ENCODE measurements around the gene EEF1A1.
"Not testable (repeated sequence)": the region's sequence is repeated elsewhere in the genome, so short reads cannot be mapped to it uniquely, and the experiment has no call there.

The EEF1A1 gene

DNA sequence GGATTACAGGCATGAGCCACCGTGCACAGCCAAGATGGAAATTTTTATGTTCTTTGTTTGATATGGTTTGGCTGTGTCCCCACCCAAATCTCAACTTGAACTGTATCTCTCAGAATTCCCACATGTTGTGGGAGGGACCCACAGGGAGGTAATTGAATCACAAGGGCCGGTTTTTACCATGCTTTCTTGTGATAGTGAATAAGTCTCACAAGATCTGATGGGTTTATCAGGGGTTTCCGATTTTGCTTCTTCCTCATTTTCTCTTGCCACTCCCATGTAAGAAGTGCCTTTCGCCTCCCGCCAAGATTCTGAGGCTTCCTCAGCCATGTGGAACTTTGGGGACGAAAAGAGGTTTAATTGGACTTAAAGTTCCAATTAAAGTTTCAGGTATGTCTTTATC is 14.6 kb downstream of the EEF1A1 start:
- no peak for DNase-seq (ENCODE audit: low read depth in 2 of 2)

DNA sequence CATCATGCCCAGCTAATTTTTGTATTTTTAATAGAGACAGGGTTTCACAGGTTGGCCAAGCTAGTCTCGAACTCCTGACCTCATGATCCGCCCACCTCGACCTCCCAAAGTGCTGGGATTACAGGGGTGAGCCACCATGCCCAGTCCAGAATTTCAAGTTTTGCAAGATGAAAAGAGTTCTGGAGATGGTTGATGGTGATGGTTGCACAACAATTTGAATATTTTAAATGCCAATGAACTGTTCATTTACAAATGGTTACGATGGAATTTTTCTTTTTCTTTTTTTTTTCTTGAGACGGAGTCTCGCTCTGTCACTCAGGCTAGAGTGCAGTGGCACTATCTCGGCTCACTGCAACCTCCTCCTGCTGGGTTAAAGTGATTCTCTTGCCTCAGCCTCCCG is 15.1 kb downstream of the EEF1A1 start:
- DNase-seq (ENCODE audit: low read depth in 2 of 2) = not testable (repeated sequence)

DNA sequence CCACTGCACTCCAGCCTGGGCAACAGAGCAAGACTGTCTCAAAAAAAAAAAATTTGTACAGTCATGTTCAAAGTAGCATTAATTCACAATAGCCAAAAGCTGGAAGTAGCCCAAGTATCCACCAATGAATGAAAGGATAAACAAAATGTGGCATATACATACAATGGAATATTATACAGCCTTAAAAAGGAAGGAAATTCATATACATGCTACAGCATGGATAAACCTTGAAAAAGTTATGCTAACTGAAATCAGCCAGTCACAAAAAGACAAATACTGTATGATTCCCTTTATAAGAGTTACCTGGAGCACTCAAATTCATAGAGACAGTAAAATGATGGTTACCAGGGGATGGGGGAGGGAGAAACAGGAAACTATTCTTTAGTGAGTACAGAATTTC is 15.7 kb downstream of the EEF1A1 start:
- DNase-seq (ENCODE audit: low read depth in 2 of 2) = no peak

DNA sequence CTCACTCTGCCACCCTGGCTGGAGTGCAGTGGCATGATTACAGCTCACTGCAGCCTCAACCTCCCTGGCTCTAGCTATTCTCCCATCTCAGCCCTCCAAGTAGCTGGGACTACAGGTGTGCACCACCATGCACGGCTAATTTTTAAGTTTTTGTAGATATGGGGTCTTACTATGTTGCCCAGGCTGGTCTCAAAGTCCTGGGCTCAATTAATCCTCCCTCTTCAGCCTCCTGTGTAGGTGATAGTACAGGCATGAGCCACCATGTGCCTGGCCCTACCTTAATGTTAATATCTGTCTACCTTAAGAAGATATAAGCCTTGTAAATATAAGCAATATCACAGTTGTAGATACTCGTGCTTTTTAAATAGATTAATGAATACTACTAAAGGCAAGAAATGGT is 16.7 kb downstream of the EEF1A1 start:
- no peak for DNase-seq (ENCODE audit: low read depth in 2 of 2)

DNA sequence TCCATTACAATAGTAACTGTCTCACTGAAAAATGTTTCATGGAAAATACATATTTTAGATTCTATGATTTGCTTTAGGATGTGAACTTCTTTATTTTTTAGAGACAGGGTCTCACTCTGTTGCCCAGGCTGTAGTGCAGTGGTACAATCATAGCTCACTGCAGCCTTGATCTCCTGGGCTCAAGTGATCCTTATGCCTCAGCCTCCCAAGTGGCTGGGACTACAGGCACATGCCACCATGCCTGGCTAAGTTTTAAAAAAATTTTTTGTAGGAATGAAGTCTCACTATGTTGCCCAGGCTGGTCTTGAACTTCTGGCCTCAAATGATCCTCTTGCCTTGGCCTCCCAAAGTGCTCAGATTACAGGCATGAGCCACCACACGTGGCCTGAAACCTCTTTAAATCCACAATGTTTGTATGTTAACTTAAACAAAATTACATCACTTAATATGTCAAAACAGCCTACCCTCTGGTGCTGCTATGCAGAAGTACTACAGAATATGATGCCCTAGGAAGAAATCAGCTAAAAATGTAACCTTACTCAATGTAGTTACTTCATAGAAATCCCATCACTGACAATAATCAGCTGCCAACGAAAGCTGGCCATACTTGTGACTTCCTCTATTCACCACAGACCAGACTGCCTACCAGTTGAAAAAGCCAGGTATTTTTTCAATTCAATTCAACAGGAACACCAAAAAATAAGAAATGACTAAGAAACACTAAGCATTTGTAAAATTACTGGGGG is 17.6 kb downstream of the EEF1A1 start:
- no peak for DNase-seq (ENCODE audit: low read depth in 2 of 2)

DNA sequence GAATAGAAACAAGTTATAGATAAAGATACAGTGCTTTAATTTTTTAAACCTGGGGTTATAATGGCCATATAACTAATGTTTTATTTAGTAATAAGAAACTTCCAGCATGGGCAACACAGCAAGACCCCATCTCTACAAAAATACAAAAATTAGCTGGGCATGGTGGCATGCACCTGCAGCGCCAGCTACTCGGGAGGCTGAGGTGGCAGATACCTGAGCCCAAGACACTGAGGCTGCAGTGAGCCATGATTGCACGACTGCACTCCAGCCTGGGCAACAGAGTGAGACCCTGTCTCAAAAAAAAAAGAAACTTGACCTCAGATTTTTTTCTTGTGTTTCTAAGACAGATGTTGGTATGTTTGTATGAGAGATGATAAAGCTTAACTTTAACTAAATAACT is 22.9 kb downstream of the EEF1A1 start:
- DNase-seq (ENCODE audit: low read depth in 2 of 2) = no peak

DNA sequence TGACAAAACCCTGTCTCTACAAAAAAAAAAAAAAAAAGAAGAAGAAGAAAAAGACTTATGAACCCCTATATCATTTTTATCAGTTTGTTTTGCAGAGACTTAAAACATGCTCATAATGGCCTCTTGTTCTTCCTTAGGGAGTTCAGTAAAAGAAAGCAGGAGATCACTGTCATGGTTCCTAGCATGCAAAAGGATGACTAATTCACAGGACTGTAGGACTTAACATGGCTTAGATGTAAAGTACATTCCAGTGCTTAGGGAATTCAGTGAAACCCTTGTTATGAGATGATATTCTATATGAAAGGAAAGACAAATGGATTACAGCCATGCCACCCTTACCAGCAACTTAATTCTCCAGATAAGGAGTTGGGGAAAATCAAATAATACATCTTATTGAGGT is 29.5 kb downstream of the EEF1A1 start:
- no peak for DNase-seq (ENCODE audit: low read depth in 2 of 2)

DNA sequence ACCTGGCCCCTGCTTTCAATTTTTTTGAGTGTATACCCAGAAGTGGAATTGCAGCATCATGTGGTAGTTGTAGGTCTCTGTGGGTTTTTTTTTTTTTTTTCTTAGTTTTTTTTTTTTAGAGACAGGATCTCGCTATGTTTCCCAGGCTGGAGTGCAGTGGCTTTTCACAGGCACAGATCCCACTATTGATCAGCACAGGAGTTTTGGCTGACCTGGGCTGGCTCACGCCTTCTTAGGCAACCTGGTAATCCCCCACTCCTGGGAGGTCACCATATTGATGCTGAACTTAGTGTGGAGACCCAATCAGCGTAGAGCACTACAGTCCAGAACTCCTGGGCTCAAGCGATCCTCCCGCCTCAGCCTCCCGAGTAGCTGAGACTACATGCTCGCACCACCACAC is 33.4 kb downstream of the EEF1A1 start:
- no peak for DNase-seq (ENCODE audit: low read depth in 2 of 2)

DNA sequence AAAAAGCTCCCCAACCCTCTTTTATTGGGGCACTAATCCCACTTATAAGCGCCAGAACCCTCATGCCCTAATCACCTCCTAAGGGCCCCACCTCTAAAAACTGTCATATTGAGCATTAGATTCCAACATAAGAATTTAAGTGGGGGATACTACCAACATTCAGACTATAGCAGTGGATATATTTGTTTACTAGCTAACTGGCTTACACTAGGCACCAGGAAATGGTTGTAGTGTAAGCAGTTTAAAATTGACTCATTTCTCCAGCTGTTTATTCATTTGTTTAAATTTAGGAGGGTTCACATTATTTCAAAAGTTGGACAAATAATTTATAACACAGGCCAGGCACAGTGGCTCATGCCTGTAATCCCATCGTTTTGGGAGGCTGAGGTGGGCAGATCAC is 36.4 kb downstream of the EEF1A1 start:
- DNase-seq (ENCODE audit: low read depth in 2 of 2) = no peak

DNA sequence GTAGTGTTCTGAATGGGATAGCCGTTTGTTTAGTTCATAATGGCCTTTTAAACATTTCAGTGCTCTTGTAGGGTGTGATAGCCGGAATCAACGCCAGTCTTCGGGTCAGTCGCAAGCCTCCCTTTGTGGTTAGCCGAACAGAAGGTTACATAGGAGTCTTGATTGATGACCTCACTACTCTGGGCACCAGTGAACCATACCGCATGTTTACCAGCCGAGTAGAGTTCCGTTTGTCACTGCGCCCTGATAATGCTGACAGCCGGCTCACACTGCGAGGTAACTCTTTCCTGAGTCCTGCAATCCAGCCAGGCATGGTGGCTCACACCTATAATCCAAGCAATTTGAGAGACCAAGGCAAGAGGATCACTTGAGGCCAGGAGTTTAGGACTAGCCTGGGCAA is 38.9 kb downstream of the EEF1A1 start:
- DNase-seq (ENCODE audit: low read depth in 2 of 2) = no peak

DNA sequence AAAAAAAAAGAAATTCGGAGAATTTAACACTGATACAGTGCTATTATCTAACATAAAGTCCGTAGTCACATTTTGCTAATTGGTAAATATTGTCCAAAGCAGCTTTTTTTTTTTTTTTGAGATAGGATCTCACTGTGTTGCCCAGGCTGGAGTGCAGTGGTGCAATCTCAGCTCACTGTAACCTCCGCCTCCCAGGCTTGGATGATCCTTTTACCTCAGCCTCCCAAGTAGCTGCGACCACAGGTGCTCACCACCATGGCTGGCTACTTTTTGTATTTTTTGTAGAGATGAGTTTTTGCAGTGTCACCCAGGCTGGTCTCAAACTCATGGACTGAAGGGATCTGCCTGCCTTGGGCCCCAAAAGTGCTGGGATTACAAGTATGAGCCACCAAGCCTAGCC is 43.4 kb downstream of the EEF1A1 start:
- no peak for DNase-seq (ENCODE audit: low read depth in 2 of 2)

DNA sequence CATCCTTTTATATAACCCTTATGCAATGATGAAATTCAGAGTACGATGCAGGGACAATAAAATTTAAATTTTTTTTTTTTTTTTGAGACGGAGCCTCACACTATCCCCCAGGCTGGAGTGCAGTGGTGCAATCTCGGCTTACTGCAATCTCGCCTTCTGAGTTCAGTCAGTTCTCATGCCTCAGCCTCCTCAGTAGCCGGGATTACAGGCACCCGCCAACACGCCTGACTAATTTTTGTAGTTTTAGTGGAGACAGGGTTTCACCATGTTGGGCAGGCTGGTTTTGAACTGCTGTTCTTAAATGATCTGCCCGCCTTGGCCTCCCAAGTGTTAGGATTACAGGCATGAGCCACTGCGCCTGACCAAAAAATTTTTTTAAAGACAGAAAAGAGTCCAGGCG is 44.1 kb downstream of the EEF1A1 start:
- DNase-seq (ENCODE audit: low read depth in 2 of 2) = no peak

DNA sequence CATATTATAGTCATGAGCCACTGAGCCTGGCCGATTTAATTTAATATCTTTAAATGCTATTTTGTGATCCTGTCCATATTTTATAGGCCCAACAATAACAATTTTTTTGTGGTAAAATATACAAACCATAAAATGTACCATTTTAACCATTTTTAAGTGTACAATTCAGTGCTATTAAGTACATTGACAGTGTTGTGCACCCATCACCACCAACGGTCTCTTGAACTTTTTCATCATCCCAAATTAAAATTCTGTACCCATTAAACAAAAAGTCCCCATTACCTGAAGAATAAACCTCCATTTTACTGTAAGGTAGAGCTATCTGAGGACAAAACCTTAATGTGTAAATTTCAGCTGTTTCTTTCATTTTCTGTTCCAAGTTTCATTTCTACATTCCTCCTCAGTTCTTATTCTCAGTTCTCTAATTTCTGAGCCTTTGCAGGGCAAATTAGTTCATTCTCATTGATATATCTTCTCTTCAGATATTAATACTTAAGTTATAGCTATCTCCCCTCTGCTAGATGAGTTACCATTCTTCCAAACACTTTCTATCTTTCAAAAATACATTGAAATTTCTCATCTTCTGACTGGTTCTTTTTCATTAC is 49.0 kb downstream of the EEF1A1 start:
- DNase-seq (ENCODE audit: low read depth in 2 of 2) = no peak
